Activated CD8-positive, alpha-beta T cell treated with anti-CD3 and anti-CD28 coated beads, Interleukin-2, amount 10 ng/mL, durations not matched to agents 7 days and 5 days (primary cell): Measurements from ENCODE around the gene CCDC177. TPM values are rescaled to one million over a fixed set of nuclear protein-coding genes. Genes with fewer than 3 reads are reported as not detected.
"Not testable (repeated sequence)": the region's sequence is repeated elsewhere in the genome, so short reads cannot be mapped to it uniquely, and the experiment has no call there.

ENCODE experiments used
- ATAC-seq: fragments of 150-1000 bp; cut with Tn5 transposase; one replicate; pipeline ENCODE4 v1.10.0; 2021; ENCODE audit warnings: moderate library complexity
- CTCF ChIA-PET: fragments of 350-600 bp; sonication (Branson Sonifier 250); formaldehyde crosslinking; loops from one replicate; lab custom pipeline; 2021; ENCODE audit warnings: antibody characterized with exemption; lab: Charles Lee
- POLR2A ChIA-PET: fragments of 350-600 bp; sonication (Branson Sonifier 250); formaldehyde crosslinking; loops from one replicate; lab custom pipeline; 2021; ENCODE audit warnings: antibody characterized with exemption; lab: Charles Lee
- DNase-seq: peaks from one replicate; pipeline ENCODE4 v3.0.0-alpha.2; 2020
- H3K27ac Mint-ChIP-seq: one replicate; pipeline ENCODE4 v1.8.0; 2021; ENCODE audit warnings: mild to moderate bottlenecking, mixed read lengths
- H3K27me3 Mint-ChIP-seq: one replicate; pipeline ENCODE4 v1.8.0; 2021; ENCODE audit warnings: low read depth, mixed read lengths
- H3K36me3 Mint-ChIP-seq: one replicate; pipeline ENCODE4 v1.8.0; 2021; ENCODE audit warnings: low read depth, mixed read lengths
- H3K4me1 Mint-ChIP-seq: one replicate; pipeline ENCODE4 v1.8.0; 2021; ENCODE audit warnings: low read depth, mixed read lengths
- H3K4me3 Mint-ChIP-seq: one replicate; pipeline ENCODE4 v1.8.0; 2021; ENCODE audit warnings: mild to moderate bottlenecking, mixed read lengths
- H3K9me3 Mint-ChIP-seq: one replicate; pipeline ENCODE4 v1.8.0; 2022; ENCODE audit warnings: mixed read lengths; ENCODE audit not compliant: insufficient read depth
- total RNA-seq, 2 experiments: library from RNA; stranded (reverse); gene quantifications; one replicate each; pipeline ENCODE4 v1.2.3, GENCODE V29; 2021

The CCDC177 gene
- total RNA-seq, 2 experiments from 2014 or later: not detected

DNA sequence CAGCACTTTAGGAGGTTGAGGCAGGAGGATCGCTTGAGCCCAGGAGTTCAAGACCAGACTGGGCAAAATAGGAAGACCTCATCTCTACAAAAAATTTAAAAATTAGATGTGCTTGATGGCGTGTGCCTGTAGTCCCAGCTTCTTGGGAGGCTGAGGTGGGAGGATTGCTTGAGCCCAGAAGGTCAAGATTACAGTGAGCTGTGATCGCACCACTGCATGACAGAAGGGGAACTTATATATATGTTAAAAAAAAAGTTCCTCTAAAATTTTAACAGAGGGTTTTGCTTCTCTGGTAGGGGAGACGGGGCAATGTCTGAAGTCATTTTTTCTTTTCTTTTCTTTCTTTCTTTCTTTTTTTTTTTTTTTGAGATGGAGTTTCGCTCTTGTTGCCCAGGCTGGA, 24.8 kb upstream of the CCDC177 start:
- DNase-seq, H3K27ac Mint-ChIP-seq, H3K27me3 Mint-ChIP-seq, H3K36me3 Mint-ChIP-seq, H3K9me3 Mint-ChIP-seq, H3K4me3 Mint-ChIP-seq, ATAC-seq, H3K4me1 Mint-ChIP-seq, CTCF ChIA-PET, POLR2A ChIA-PET: not testable (repeated sequence)

GRCh38 chr14:69595336-69595735, 20.7 kb upstream of the CCDC177 start:
- H3K4me3 Mint-ChIP-seq: no peak overlapping the region
- CTCF ChIA-PET: interaction anchor here (1.0 to 1.5 kb wide), 3 partner anchors 9 to 132 kb away, joined by 3 to 5 read pairs (median 3); no protein-coding TSS in a partner anchor
- H3K27ac Mint-ChIP-seq: no peak overlapping the region
- H3K4me1 Mint-ChIP-seq: no peaks in the 10 kb centered on the region
- DNase-seq: no peak
- H3K36me3 Mint-ChIP-seq: no peaks in the 10 kb centered on the region
- no peaks in the 10 kb centered on the region for H3K9me3 Mint-ChIP-seq
- ATAC-seq: no peak
- H3K27me3 Mint-ChIP-seq: peaks cover 6% of the 10 kb centered on the region
- POLR2A ChIA-PET: no interaction called here

GRCh38 chr14:69594846-69595245, 20.2 kb upstream of the CCDC177 start:
- Mint-ChIP-seq H3K4me3 (no peak overlapping the region), H3K27ac (no peak overlapping the region), H3K9me3 (no peaks in the 10 kb centered on the region), H3K27me3 (peaks cover 6% of the 10 kb centered on the region), H3K36me3 (no peaks in the 10 kb centered on the region), H3K4me1 (no peaks in the 10 kb centered on the region)
- no peak for ATAC-seq
- ChIA-PET CTCF (interaction anchor here (1.0 to 2.1 kb wide), 4 partner anchors 9 to 136 kb away, joined by 3 to 6 read pairs (median 4); no protein-coding TSS in a partner anchor), POLR2A (interaction anchor here (0.6 kb wide), 1 partner anchor 132 kb away, joined by 3 read pairs; no protein-coding TSS in a partner anchor)
- DNase-seq: no peak

GRCh38 chr14:69593018-69593677, 18.5 kb upstream of the CCDC177 start:
- Mint-ChIP-seq H3K36me3 (no peaks in the 10 kb centered on the region), H3K27ac (no peak overlapping the region), H3K9me3 (no peaks in the 10 kb centered on the region), H3K27me3 (peaks cover 6% of the 10 kb centered on the region), H3K4me3 (no peak overlapping the region), H3K4me1 (no peaks in the 10 kb centered on the region)
- ChIA-PET CTCF (interaction anchor here (0.7 to 2.1 kb wide), 6 partner anchors 9 to 138 kb away, joined by 3 to 9 read pairs (median 5); no protein-coding TSS in a partner anchor), POLR2A (no interaction called here)
- DNase-seq: no peak
- no peak for ATAC-seq

- no peak for DNase-seq
- CTCF ChIA-PET: no interaction called here
- no peak for ATAC-seq
- Mint-ChIP-seq H3K27me3 (peaks cover 6% of the 10 kb centered on the region), H3K36me3 (no peaks in the 10 kb centered on the region), H3K27ac (no peak overlapping the region), H3K4me3 (no peak overlapping the region), H3K9me3 (no peaks in the 10 kb centered on the region), H3K4me1 (peaks cover 5% of the 10 kb centered on the region)
- POLR2A ChIA-PET: no interaction called here
Measured at GRCh38 chr14:69591317-69591716, 16.6 kb upstream of the CCDC177 start.

DNA sequence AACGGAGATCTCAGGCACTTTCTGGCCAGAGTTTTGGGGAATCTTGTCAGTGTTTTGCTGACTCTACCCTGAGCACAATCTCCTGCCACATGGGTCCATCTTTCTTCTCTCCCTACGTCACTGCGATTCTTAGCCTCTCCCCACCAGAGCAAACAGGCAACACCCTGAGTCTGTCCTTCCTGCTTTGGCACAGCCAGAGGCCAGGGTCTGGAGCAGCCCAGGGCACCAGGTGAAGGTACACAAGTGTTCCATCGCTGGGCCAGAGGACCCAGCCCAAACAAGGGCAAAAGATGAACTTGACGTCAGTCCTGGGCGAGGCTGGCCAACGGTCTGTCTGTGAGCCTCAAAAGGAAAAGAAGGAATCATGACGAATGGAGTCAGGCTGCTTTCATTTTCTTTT, 12.7 kb upstream of the CCDC177 start:
- Mint-ChIP-seq H3K4me1 (peaks cover 8% of the 10 kb centered on the region), H3K27ac (no peak overlapping the region), H3K27me3 (peaks cover 12% of the 10 kb centered on the region), H3K4me3 (no peak overlapping the region), H3K36me3 (no peaks in the 10 kb centered on the region), H3K9me3 (no peaks in the 10 kb centered on the region)
- POLR2A ChIA-PET: no interaction called here
- ATAC-seq (no peak), DNase-seq (no peak)
- CTCF ChIA-PET: no interaction called here

- H3K36me3 Mint-ChIP-seq: no peaks in the 10 kb centered on the region
- H3K9me3 Mint-ChIP-seq: no peaks in the 10 kb centered on the region
- H3K27ac Mint-ChIP-seq: no peak overlapping the region
- CTCF ChIA-PET: interaction anchor here (1.1 to 3.2 kb wide), 5 partner anchors 9 to 140 kb away, joined by 3 to 44 read pairs (median 4); no protein-coding TSS in a partner anchor
- peaks cover 8% of the 10 kb centered on the region for H3K4me1 Mint-ChIP-seq
- DNase-seq: no peak
- no peak for ATAC-seq
- peaks cover 11% of the 10 kb centered on the region for H3K27me3 Mint-ChIP-seq
- no peak overlapping the region for H3K4me3 Mint-ChIP-seq
- POLR2A ChIA-PET: no interaction called here
Measured at GRCh38 chr14:69586404-69586803, 11.7 kb upstream of the CCDC177 start.

DNA sequence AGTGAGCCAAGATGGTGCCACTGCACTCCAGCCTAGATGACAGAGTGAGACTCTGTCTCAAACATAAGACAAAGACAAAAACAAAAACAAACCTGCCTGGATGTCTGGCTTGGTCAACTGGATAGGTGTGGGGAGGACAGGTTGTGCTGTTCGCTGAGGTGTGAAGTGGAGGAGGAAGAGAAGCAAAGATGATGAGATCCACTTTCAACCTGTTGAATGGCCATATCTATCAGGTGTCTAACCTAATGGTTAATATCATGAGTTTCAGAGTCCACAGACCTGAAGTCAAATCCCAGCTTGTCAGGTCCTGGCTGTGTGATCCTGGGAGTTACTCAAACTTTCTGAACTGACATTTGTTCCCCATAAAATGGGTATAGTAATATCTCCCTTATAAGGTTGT, 9.7 kb upstream of the CCDC177 start:
- POLR2A ChIA-PET: interaction anchor here (0.5 to 0.6 kb wide), 2 partner anchors 143 to 182 kb away, joined by 4 read pairs; partner anchors contain the start of gene SRSF5
- ATAC-seq: no peak

DNA sequence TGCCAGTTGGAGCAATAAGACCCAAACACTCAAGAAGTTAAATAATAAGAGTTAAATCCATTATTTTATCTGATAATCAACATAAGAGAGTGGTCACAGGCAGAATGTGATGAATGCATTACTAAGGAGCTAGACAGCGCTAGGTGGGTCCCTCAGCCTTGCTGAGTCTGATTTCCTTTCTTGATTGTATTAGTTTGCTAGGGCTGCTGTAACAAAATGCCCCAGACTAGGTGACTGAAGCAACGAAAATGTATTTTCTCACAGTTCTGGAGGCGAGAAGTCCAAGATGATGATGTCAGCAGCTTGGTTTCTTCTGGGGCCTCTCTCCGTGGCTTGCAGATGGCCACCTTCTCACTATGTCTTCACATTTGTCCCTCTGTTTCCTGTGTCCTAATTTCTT, 8.2 kb upstream of the CCDC177 start:
- Mint-ChIP-seq H3K36me3 (no peaks in the 10 kb centered on the region), H3K27ac (no peak overlapping the region), H3K4me1 (peaks cover 8% of the 10 kb centered on the region), H3K9me3 (no peaks in the 10 kb centered on the region), H3K4me3 (no peak overlapping the region), H3K27me3 (peaks cover 22% of the 10 kb centered on the region)
- ChIA-PET POLR2A (no interaction called here), CTCF (interaction anchor here (0.9 kb wide), 1 partner anchor 445 kb away, joined by 3 read pairs; no protein-coding TSS in a partner anchor)
- ATAC-seq (no peak), DNase-seq (no peak)

More for the DNA sequence above, 9.7 kb upstream of the CCDC177 start:
- Mint-ChIP-seq H3K4me1 (peaks cover 8% of the 10 kb centered on the region), H3K9me3 (no peaks in the 10 kb centered on the region), H3K27me3 (peaks cover 11% of the 10 kb centered on the region), H3K4me3 (no peak overlapping the region), H3K36me3 (no peaks in the 10 kb centered on the region), H3K27ac (no peak overlapping the region)
- DNase-seq: no peak
- CTCF ChIA-PET: interaction anchor here (0.6 to 3.2 kb wide), 34 partner anchors 8 to 451 kb away, joined by 3 to 44 read pairs (median 3); partner anchors contain the start of genes EXD2 and SUSD6

- DNase-seq (no peak), ATAC-seq (no peak)
- no peaks in the 10 kb centered on the region for H3K36me3 Mint-ChIP-seq
- no peak overlapping the region for H3K4me3 Mint-ChIP-seq
- H3K27ac Mint-ChIP-seq: no peak overlapping the region
- H3K9me3 Mint-ChIP-seq: no peaks in the 10 kb centered on the region
- H3K4me1 Mint-ChIP-seq: peaks cover 8% of the 10 kb centered on the region
- CTCF ChIA-PET: no interaction called here
- POLR2A ChIA-PET: no interaction called here
- peaks cover 22% of the 10 kb centered on the region for H3K27me3 Mint-ChIP-seq
Measured at GRCh38 chr14:69582212-69582611, 7.5 kb upstream of the CCDC177 start.

DNA sequence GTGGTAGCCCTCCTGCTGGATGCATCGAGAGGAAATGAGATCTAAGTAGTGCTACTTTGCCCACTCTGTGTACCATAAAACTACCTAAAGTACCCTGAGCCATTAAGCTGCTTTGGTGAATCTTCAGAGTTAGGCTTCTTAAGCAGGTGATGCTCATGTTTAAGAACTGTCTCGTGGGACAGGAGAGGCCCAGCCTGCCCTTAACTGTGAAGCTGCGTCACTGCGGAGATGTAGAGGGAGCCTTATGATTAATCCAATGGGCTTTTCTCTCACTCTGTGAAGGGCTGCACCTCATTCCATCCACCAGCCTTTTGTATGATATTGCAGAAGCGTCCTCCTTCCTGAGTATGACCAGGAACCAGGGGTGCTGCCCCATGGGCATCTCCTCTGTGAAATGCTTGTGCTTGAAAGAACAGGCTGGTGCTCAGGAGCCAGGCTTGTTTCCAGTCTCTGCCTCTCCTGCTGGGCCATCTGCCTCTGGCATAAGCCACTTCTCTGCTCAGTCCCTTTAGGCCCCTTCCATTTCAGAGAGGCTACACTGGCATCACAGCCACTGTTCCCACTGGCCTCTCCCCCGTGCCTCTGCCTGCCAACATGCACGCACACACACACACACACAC, 6.8 kb upstream of the CCDC177 start:
- Mint-ChIP-seq H3K27me3 (peaks cover 27% of the 10 kb centered on the region), H3K36me3 (no peaks in the 10 kb centered on the region), H3K9me3 (no peaks in the 10 kb centered on the region), H3K4me1 (peaks cover 3% of the 10 kb centered on the region), H3K27ac (no peak overlapping the region), H3K4me3 (no peak overlapping the region)
- ATAC-seq (no peak), DNase-seq (no peak)
- CTCF ChIA-PET: interaction anchor here (0.7 to 2.6 kb wide), 6 partner anchors 12 to 447 kb away, joined by 3 to 15 read pairs (median 4); no protein-coding TSS in a partner anchor
- POLR2A ChIA-PET: no interaction called here
